Measurements from ENCODE around the gene LIPF. TPM values are rescaled to one million over a fixed set of nuclear protein-coding genes. Genes with fewer than 3 reads are reported as not detected.

The LIPF gene, protein sequence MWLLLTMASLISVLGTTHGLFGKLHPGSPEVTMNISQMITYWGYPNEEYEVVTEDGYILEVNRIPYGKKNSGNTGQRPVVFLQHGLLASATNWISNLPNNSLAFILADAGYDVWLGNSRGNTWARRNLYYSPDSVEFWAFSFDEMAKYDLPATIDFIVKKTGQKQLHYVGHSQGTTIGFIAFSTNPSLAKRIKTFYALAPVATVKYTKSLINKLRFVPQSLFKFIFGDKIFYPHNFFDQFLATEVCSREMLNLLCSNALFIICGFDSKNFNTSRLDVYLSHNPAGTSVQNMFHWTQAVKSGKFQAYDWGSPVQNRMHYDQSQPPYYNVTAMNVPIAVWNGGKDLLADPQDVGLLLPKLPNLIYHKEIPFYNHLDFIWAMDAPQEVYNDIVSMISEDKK
- not detected in 2 replicates for total RNA-seq

DNA sequence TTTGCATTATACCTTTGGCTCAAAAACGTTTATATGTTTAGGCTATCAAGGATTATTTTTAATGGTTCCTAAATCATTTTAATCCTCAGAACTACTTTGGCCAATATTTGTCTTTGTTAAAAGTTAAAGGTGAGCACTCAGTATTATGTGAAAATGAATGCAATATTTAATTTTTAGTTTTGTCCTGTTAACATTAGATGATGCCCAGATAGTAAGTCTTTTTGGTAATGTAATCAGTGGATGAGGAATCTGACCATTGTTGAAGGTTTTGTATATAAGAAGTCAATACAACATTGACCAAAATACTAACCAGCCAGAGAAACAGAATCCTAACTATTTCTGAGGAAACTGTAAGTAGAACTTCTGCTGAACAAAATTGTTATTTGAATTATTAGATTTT is at the start of gene LIPF:
Gene LIPF, plus strand, starts transcription at position 301 of the 400 bp plus-strand sequence. CDS start 2,856 bp downstream, outside the sequence.

DNA sequence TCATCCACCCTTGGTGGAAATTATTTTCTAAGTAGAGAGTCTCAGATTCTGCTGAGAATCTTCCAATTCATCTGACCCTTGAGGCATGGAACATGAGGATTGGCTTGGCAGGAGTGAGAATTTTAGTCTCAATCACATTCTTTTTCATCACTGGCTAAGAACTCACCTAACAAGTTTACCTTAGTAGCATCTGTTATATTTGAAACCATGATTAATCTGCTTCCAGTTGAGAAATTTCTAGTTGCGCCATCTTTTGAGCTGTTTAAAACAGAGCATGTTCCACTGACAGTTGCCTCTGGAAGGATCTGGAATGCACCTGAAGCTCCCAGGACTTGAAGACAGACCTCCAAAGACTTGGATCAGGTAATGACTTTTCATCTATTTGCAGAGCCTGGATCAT is 41.7 kb downstream of the LIPF start, which contains the start of gene LIPK:
Gene LIPK, plus strand, starts transcription at position 292 of the 400 bp plus-strand sequence. CDS start 18,295 bp downstream, outside the sequence.

Other genes starting within 250 kb of the LIPF start
- gene RNLS, start 81.1 kb upstream of the LIPF start, total RNA-seq, result 7.3 and 9.0 TPM in 2 replicates
- gene LIPJ, start 77.7 kb upstream of the LIPF start, total RNA-seq, result not detected in 2 replicates
- gene LIPK, start 41.8 kb downstream of the LIPF start, total RNA-seq, result 1.4 and 1.9 TPM in 2 replicates
- 0.42 and 0.93 TPM in 2 replicates for gene LIPN, start 95.6 kb downstream of the LIPF start, total RNA-seq
- gene LIPM, start 138.3 kb downstream of the LIPF start, total RNA-seq, result 0.14 TPM in 1 of 2 replicates, not detected in the other
- gene ANKRD22, start 187.4 kb downstream of the LIPF start, total RNA-seq, result 11.2 and 15.9 TPM in 2 replicates
- 7.3 and 9.0 TPM in 2 replicates for gene STAMBPL1, start 215.8 kb downstream of the LIPF start, total RNA-seq

Measured in airway epithelial cell (primary cell).